NCI-H526 (cell line): ENCODE data around the gene LRRC46.
A peak's percentile ranks its signal among the peaks of the same experiment; 100 is the strongest.

Experiments used
- DNase-seq, 2 experiments: peaks; one replicate each; lab custom pipeline; 2025; lab: John Stamatoyannopoulos, UW

The LRRC46 gene

DNA sequence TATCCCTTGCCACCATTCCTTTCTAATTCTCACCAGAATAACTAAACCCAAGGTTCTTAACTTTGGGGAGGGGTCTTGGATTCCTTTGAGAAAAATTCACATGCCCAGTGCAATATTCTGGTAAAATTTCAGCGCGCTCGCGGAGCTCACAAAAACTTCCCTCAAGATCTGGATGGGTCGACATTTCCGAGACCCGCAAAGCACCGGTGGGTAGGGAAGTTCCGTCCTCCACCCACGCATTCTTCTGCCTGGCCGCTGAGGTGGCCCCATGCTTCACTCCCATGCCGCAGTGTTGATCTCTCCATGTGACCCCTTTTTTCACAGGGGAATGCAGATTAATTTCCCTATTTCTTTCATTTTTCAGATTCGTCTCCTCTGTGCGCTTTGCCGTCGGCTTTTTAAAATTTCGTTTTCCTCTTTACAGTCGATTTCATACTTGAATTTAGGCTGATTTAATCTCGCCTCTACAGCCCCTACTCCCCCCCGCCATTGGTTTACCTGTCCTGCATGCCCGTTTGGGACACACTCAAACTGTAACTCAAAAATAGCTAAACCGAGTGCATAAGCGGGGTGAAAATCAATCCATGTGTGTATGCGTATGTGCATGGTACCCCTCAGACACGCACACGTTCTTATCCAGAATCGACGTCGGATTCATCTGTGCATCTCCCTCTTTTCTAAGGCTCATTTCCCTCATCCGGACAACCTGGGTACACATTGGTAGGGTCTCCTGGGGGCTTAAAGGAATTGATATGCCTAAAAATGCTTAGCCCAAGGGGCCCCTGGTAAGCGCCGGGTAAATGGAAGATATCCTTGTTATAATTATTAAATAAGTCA lies 20.9 kb downstream of the LRRC46 start:
- DNase-seq, result no peak

- DNase-seq, result no peak
Observed at GRCh38 chr17:47853616-47854015, 22.1 kb downstream of the LRRC46 start.

DNA sequence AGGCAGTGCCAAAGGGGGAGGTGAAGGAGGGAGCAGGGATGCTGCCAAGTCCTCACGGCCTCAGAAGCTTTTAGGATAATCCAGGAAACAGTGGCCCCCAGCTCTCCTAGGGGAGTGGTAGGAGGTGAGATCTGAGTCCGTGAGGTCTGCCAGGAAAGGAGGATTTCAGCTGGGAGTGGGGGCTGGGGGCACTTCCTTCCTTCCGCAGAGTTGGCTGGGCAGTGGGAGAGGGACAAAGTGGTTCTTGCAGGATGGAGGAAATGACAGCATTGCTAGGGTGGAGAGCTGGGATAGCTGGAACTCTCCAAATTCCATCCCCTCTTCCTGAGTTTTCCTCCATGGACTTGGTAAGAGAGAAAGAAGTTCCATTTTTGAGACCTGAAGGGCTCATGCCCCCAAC lies 24.3 kb downstream of the LRRC46 start:
- no peak for DNase-seq

DNA sequence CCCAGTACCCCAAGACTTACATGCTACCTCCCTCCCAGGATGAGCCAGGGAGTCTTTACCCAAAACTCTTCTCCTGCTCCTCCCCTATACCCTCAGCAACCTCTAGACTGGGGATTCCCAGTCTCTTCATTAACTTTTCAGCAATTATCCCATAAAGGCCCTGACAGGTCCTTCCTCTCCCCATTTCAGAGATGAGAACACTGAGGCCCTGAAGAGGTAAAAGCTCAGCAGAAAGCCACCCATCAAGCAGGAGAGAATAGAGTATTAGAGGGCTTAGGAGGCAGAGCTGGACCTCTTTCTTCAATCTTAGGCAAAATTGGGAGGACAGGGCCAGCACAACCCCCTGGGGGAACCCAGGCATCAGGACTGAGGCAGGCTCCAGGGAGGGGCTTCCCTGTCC lies 25.4 kb downstream of the LRRC46 start:
- no peak for DNase-seq

DNA sequence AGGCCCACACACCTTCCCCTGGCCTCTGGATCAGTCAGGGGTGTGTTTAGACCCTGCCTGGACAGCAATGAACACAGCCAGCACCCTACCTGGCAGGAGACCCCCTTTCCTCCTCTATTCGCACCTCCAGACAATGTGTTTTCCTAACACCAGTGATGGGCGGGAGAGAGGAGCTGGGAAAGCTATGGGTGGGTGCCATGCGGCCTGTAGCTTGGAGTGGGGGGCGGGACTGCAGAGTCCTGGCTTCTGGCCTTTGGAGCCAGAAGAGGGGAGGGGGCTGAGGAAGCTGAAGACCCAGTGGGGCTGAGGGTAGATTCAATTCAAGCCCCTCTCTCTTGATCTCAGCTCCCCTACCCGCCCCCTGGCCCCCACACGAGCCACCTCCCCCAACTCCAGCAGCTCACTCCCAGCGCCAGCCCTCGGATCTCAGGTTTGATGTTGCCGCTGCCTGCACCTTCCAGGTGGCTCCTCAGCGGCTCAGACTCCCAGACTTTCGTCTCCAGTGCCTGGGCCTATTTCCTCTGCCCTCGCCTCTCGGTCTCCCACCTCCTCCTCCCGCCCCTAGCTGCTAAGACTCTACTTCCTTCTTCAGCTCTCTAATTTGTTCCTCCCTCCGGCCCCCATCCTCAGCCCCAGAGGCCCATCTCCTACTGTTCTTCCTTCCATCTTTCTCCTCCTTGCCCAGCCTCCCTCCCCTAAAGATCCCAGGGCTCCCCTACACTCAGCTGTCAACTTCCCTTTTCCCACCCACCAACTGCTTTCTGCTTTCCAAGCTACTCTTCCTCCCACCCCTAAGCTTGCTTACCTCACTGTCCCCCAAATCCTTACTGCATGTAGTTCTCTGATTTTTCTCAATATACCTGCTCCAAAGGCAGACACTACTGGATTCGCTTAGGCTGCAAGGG lies 26.3 kb downstream of the LRRC46 start:
- DNase-seq, result no peak

DNA sequence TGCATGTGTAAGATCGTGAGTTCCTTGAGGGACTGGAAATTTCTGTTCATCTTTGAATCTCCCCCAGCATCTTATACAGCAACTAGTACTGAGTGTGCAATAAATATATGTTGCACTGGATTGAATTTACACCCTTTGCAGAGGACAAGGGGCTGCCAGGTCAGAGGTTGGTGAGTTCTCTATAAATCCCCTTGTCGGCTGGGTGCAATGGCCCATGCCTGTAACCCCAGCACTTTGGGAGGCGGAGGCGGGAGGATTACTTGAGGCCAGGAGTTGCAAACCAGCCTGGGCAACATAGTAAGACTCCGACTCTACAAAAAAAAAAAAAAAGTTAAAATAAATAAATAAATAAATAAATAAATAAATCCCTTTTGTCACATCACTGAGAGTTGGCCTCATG lies 28.9 kb downstream of the LRRC46 start:
- no peak for DNase-seq

DNA sequence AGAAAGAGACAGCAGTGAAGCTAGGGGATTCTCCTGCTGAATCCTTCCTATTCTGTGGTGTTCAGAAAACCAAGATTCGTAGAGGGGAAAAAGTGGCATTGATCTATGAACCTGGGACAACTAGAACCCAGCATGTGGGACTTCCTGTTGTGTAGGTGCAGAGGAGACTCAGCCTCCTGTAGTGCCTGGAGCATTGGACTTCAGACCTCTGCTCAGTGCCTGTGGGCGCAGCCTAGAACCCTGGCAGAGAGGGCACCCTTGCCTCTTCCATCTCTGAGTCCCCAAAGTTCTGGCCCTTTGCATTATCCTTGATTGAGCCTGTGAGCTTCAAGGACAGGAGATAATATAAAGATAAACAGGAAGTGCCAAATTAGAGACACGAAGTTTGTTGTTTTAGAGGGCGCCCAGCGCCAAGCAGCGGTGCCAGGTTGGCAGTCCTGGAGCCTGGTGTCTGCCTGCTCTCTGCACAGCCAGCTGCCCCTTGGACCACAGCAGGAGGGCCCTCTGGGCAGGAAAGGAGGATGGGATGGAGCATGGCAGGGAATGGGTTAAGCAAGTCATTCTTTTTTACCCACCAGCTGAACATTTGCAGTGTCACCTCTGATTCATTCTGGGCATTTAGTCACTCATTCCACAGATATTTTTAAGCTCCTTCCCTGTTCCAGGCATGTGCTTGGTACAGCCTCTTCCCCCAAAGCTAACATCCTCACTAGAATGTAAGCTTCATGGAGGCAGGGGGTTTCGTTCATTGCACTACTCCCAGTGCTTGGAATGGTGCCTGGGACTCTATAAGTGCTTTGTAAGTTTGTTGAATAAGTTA lies 31.4 kb downstream of the LRRC46 start:
- no peak for DNase-seq

DNA sequence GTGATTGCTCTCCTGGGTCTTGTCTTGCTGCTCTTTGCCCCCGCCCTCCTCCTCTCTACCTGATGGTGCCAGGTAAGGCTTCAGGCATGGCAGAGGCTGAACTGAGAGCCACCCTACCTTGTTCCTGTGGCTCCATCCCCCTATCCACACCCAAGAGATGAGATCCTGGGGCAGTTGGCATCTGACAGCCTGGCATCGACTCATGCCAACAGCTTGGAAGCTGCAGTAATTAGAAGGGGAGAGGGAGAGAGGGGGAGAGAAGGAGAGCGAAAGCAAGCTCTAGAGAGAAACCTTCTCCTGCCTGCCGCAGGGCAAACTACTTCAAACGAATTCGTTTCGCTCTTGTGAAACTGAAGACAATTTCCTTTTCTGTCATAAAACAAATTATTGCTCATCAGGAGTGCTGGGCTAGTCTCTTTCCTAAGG lies 33.3 kb downstream of the LRRC46 start:
- no peak for DNase-seq

DNA sequence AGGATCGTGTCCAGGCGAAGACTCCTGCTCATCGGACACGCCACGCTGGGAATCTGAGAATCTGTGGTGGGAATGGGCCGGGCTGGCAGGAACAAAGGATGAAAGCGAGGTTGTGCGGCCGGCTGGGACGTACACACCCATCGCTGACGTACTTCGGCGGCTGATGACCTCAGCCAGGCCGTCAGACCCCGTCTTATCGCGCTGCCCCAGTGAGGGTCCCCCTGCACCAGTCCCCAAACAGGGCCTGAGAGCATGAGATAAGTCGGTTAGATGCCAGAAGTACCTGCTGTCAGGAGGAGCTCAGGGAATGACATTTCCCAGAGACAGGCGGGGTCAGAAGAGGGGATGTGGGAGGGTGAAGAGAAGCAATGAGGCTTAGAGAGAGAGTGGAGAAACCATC lies 35.5 kb downstream of the LRRC46 start:
- no peak for DNase-seq

- DNase-seq, result no peak
Observed at GRCh38 chr17:47867813-47868533, 36.5 kb downstream of the LRRC46 start.

DNA sequence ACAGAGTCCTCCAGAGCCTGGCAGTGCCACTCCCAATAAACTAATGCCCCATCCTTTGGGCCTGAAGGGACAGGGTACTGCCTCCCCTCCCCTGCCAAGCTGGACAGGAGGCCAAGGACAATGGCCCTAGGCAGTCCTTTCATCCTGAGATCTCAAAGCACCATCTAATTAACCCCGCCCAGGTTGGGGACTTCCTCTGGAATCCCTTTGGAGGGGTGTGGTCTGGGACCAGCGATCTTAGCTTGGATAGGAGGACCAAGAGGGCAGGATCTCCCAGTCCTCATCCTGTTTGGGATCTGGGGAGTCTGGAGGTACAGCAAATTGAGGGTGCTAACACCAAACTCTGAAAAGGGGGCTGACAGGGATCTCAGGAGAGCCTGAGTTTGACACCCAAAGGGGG lies 37.6 kb downstream of the LRRC46 start:
- DNase-seq, result no peak

- DNase-seq, result no peak
Observed at GRCh38 chr17:47870056-47870455, 38.6 kb downstream of the LRRC46 start.

DNA sequence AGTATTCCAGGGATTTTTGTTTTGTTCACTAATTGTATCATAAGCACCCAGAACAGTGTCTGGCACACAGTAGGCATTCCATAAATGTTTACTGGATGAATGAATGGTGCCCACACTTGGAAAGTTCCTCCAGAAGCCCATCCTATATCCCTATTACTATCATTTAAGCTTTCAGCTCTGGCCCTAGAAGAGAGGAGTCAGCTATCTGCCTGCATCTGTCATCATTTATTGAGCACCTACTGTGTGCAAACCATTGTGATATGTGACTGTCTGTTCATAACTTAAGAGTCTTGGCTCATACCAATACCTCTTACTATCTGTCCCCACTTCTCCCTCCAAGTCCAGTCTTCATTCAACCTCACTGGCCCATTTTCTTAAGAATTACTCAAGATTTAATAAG lies 39.6 kb downstream of the LRRC46 start:
- no peak for DNase-seq

- no peak for DNase-seq
Observed at GRCh38 chr17:47872019-47872650, 40.7 kb downstream of the LRRC46 start.

- DNase-seq, result peak; percentile 40 to 74
Observed at GRCh38 chr17:47872651-47873161, 41.2 kb downstream of the LRRC46 start.

- DNase-seq, result no peak
Observed at GRCh38 chr17:47873200-47874090, 42.0 kb downstream of the LRRC46 start.

- peak; percentile 89 to 91 for DNase-seq
Observed at GRCh38 chr17:47875011-47875985, 43.8 kb downstream of the LRRC46 start.

- DNase-seq, result no peak
Observed at GRCh38 chr17:47877368-47878034, 46.0 kb downstream of the LRRC46 start.
